Measurements from ENCODE around the gene AEBP1.

Gene AEBP1

GRCh38 chr7:44158873-44159631 is 54.9 kb downstream of the AEBP1 start:
- DNase-seq = no peak

DNA sequence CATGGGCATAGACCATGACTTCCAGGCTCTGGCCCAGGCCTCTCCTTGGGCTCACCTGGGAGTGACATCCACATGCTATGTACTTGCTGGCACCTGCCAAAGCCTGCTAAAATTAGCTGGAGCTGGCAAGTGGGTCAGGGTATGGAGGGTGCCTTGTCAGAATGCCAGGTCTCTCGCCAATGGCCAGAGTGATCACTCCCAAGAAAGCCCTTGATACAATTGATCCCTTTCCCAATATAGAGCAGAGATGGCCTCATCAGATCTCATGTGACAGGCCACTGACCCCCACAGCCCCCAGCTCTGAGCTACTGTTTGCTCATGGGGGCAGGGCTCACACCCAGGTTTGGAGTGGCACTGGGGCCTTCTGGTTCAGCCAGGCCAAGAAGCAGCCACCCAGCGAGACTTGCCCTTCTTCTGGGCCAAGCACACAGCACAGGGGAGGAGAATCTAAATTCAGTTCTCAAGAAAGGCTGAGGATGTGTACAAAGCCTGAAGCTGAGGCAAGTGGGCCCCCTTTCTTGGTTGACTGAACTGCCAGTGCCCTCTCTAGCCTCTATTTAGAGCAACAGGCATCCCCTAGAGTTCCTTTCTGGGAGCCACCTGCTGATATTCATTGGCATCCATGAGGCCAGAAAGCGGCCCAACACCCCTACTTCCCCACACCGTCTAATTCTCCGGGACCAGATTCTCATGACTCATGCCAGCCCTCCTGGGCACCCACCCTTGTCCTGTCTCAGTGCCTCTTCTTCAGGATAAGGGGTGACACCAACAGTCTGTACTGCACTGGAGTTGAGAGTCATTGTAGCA is 55.9 kb downstream of the AEBP1 start:
- DNase-seq = no peak

DNA sequence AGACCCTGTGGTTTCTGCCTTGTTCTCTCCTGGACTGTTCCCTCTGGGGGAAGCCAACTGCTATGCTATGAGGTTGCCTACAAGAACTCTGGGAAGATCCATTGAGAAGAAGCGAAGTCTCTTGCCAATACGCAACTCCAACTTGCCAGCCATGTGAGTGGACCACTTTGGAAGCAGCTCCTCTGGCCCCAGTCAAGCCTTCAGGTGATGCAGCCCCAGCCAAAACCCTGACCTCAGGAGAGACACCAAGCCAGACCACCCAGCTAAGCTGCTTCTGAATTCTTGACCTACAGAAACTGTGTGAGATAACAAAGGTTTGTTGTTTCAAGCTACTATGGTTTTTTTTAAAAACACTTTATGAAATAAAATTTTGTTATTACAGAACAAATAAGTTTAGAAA is 57.2 kb downstream of the AEBP1 start:
- no peak for DNase-seq

DNA sequence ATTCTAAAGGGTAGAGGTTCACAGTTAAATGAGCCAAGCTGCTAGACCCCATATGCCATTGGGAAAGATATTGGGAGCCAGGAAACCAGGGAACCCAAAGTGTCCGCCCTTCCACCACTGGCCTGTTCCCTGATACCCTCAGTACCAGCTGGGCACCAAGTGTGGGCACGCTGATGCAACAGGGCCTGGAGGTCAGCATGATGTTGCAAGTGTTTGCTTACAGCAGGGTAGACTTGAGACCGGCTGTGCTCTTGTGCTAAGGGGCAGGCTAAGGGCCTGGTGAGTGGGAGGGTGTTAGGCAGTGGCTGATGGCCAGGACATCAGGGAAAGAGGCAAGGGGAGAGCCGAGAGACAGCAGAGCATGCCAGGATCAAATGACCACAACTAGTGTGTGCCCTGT is 58.0 kb downstream of the AEBP1 start:
- no peak for DNase-seq

DNA sequence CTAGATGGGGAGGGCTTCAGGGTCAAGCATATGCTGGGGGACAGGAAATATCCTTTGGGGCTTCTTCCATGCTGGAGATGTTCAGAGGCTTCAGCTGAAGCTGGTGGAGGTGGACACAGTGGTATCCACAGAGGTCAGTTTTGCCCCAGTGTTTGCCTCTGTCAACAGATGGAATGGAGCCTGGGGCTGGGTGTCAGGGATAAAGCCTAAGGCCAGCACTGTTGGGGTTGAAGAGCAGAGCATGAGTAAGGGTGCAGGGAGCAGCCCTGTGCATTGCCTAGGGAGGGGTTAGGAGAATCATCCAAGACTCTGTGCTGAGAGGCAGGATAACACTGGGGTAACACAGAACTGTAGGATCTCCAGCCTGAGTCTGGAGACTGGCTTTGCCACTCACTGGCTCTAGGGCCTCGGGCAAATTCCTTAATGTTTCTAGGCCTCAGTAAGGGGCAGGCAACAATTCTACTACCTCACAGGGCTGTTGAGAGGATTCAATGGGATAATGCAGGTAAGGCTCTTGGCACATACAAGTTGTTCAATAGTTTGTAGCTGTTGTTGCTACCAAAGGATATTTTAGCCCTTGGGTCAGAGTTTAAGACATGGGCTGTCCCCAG is 58.7 kb downstream of the AEBP1 start:
- DNase-seq = no peak

GRCh38 chr7:44163591-44163990 is 59.4 kb downstream of the AEBP1 start:
- no peak for DNase-seq

Data from suppressor macrophage treated with lipopolysaccharide for 4 hours (primary cell).